Trophoblast cell (in vitro differentiated cells and primary cell): ENCODE data around the gene NAV3.

Experiments used
- DNase-seq, 2 donors: peaks; one replicate each; pipeline ENCODE4 v3.0.0-alpha.2; 2016
- H2AFZ ChIP-seq: 2 replicates; pipeline ENCODE4 v1.6.1; 2013; ENCODE audit warnings: low read length, moderate library complexity, mild to moderate bottlenecking; ENCODE audit not compliant: insufficient read depth, poor library complexity
- H2AK5ac ChIP-seq: 2 replicates; pipeline ENCODE4 v1.6.1; 2013; ENCODE audit warnings: mild to moderate bottlenecking, low read length
- H2BK120ac ChIP-seq: 2 replicates; pipeline ENCODE4 v1.6.1; 2013; ENCODE audit warnings: low read length, mild to moderate bottlenecking, moderate library complexity; ENCODE audit not compliant: insufficient read depth, poor library complexity
- H2BK12ac ChIP-seq: 2 replicates; pipeline ENCODE4 v1.6.1; 2013; ENCODE audit warnings: mild to moderate bottlenecking, low read length, moderate library complexity
- H2BK5ac ChIP-seq: 2 replicates; pipeline ENCODE4 v1.6.1; 2013; ENCODE audit warnings: low read length, low read depth, moderate library complexity, mild to moderate bottlenecking; ENCODE audit not compliant: poor library complexity
- H3K14ac ChIP-seq: 2 replicates; pipeline ENCODE4 v1.6.1; 2013; ENCODE audit warnings: mild to moderate bottlenecking, low read length
- H3K18ac ChIP-seq: 2 replicates; pipeline ENCODE4 v1.6.1; 2013; ENCODE audit warnings: mild to moderate bottlenecking, low read length
- H3K23ac ChIP-seq: 2 replicates; pipeline ENCODE4 v1.6.1; 2013; ENCODE audit warnings: low read length
- H3K27ac ChIP-seq: 2 replicates; pipeline ENCODE4 v1.5.1; 2013; ENCODE audit warnings: low read depth, mild to moderate bottlenecking, inconsistent platforms, low read length, moderate library complexity
- H3K27me3 ChIP-seq: 2 replicates; pipeline ENCODE4 v1.6.1; 2013; ENCODE audit warnings: inconsistent platforms, mild to moderate bottlenecking, low read length, moderate library complexity; ENCODE audit not compliant: insufficient read depth
- H3K36me3 ChIP-seq, 2 experiments: 1 replicate in 1 of 2; 2 replicates in 1 of 2; pipeline ENCODE4 v1.6.1; 2013; ENCODE audit warnings: low read length in 2 of 2, mild to moderate bottlenecking in 2 of 2, moderate library complexity in 1 of 2; ENCODE audit not compliant: insufficient read depth in 2 of 2, control insufficient read depth in 1 of 2
- H3K4ac ChIP-seq: 2 replicates; pipeline ENCODE4 v1.6.1; 2013; ENCODE audit warnings: low read depth, mild to moderate bottlenecking, low read length, moderate library complexity
- H3K4me1 ChIP-seq, 2 experiments: 1 replicate in 1 of 2; 2 replicates in 1 of 2; pipeline ENCODE4 v1.6.1; 2013; ENCODE audit warnings: low read length in 2 of 2, mild to moderate bottlenecking in 2 of 2, moderate library complexity in 1 of 2; ENCODE audit not compliant: insufficient read depth in 2 of 2, control insufficient read depth in 1 of 2
- H3K4me2 ChIP-seq: 2 replicates; pipeline ENCODE4 v1.6.1; 2013; ENCODE audit warnings: inconsistent platforms, mild to moderate bottlenecking, low read length, moderate library complexity
- H3K4me3 ChIP-seq: 2 replicates; pipeline ENCODE4 v1.5.1; 2013; ENCODE audit warnings: mild to moderate bottlenecking, low read depth, low read length, inconsistent platforms
- H3K79me1 ChIP-seq: one replicate; pipeline ENCODE4 v1.6.1; 2013; ENCODE audit warnings: low read length
- H3K79me2 ChIP-seq: 2 replicates; pipeline ENCODE4 v1.6.1; 2013; ENCODE audit warnings: low read length, mild to moderate bottlenecking; ENCODE audit not compliant: control insufficient read depth, insufficient read depth, poor library complexity
- H3K9ac ChIP-seq: 2 replicates; pipeline ENCODE4 v1.6.1; 2013; ENCODE audit warnings: mild to moderate bottlenecking, low read length
- H3K9me3 ChIP-seq: 2 replicates; pipeline ENCODE4 v1.6.1; 2013; ENCODE audit warnings: low read depth, mild to moderate bottlenecking, control low read depth, inconsistent platforms, low read length; ENCODE audit not compliant: insufficient read depth
- H4K12ac ChIP-seq: 2 replicates; pipeline ENCODE4 v1.6.1; 2013; ENCODE audit warnings: low read depth, mild to moderate bottlenecking, low read length, moderate library complexity
- H4K8ac ChIP-seq: 2 replicates; pipeline ENCODE4 v1.6.1; 2013; ENCODE audit warnings: low read depth, mild to moderate bottlenecking, low read length, moderate library complexity
- H4K91ac ChIP-seq: one replicate; pipeline ENCODE4 v1.6.1; 2013; ENCODE audit warnings: low read depth, mild to moderate bottlenecking, low read length, moderate library complexity
- WGBS: extraction: QIAGEN DNeasy Blood & Tissue Kit; methylation state at CpG from one replicate; pipeline ENCODE4 v1.1.7; 2013; ENCODE audit warnings: missing lambda C conversion rate; ENCODE audit not compliant: insufficient read length, insufficient coverage; ENCODE audit errors: extremely low coverage; 5-methylcytosine and 5-hydroxymethylcytosine counted together

NAV3 gene

GRCh38 chr12:77800501-77800900 lies 30.2 kb upstream of the NAV3 start:
- Histone ChIP-seq H4K8ac (no peak overlapping the region), H2AFZ (no peak overlapping the region), H3K9ac (no peak overlapping the region), H3K36me3 (no peaks in the 10 kb centered on the region), H3K4ac (no peak overlapping the region), H3K4me2 (no peak overlapping the region), H3K14ac (no peak overlapping the region), H3K79me1 (no peaks in the 10 kb centered on the region), H2BK120ac (no peak overlapping the region), H3K9me3 (no peaks in the 10 kb centered on the region), H3K27ac (no peak overlapping the region), H3K4me1 (no peaks in the 10 kb centered on the region), H4K91ac (no peak overlapping the region), H4K12ac (no peak overlapping the region), H2BK5ac (no peak overlapping the region), H3K27me3 (no peaks in the 10 kb centered on the region), H3K79me2 (no peaks in the 10 kb centered on the region), H2BK12ac (no peak overlapping the region), H3K18ac (no peak overlapping the region), H3K23ac (no peak overlapping the region), H2AK5ac (no peak overlapping the region), H3K4me3 (no peak overlapping the region)
- no CpG with 5 or more reads among the region's 2 CpGs for WGBS
- DNase-seq = no peak

- H2BK12ac ChIP-seq = no peak overlapping the region
- no peak for DNase-seq
- no peak overlapping the region for H3K14ac ChIP-seq
- no peak overlapping the region for H3K23ac ChIP-seq
- H4K12ac ChIP-seq = no peak overlapping the region
- no peaks in the 10 kb centered on the region for H3K79me2 ChIP-seq
- H2BK5ac ChIP-seq = no peak overlapping the region
- H3K4ac ChIP-seq = no peak overlapping the region
- no peak overlapping the region for H3K18ac ChIP-seq
- H3K27ac ChIP-seq = no peak overlapping the region
- no peaks in the 10 kb centered on the region for H3K79me1 ChIP-seq
- H3K4me3 ChIP-seq = no peak overlapping the region
- no peaks in the 10 kb centered on the region for H3K27me3 ChIP-seq
- no peak overlapping the region for H4K91ac ChIP-seq
- H2BK120ac ChIP-seq = no peak overlapping the region
- H3K4me2 ChIP-seq = no peak overlapping the region
- no CpG with 5 or more reads among the region's 9 CpGs for WGBS
- no peak overlapping the region for H4K8ac ChIP-seq
- no peak overlapping the region for H3K9ac ChIP-seq
- no peaks in the 10 kb centered on the region for H3K4me1 ChIP-seq
- H2AK5ac ChIP-seq = no peak overlapping the region
- no peaks in the 10 kb centered on the region for H3K36me3 ChIP-seq
- H3K9me3 ChIP-seq = no peaks in the 10 kb centered on the region
- H2AFZ ChIP-seq = no peak overlapping the region
Observed at GRCh38 chr12:77808534-77808933, 22.2 kb upstream of the NAV3 start.

- Histone ChIP-seq H3K27me3 (no peaks in the 10 kb centered on the region), H3K79me1 (no peaks in the 10 kb centered on the region), H3K9me3 (no peaks in the 10 kb centered on the region), H3K4me1 (no peaks in the 10 kb centered on the region), H4K12ac (no peak overlapping the region), H4K91ac (no peak overlapping the region), H3K27ac (no peak overlapping the region), H3K4me3 (no peak overlapping the region), H2AFZ (no peak overlapping the region), H3K9ac (no peak overlapping the region), H3K79me2 (no peaks in the 10 kb centered on the region), H2AK5ac (no peak overlapping the region), H3K14ac (no peak overlapping the region), H3K23ac (no peak overlapping the region), H3K4ac (no peak overlapping the region), H3K18ac (no peak overlapping the region), H2BK120ac (no peak overlapping the region), H2BK5ac (no peak overlapping the region), H3K4me2 (no peak overlapping the region), H4K8ac (no peak overlapping the region), H3K36me3 (no peaks in the 10 kb centered on the region), H2BK12ac (no peak overlapping the region)
- no peak for DNase-seq
- no CpG with 5 or more reads among the region's 2 CpGs for WGBS
Observed at GRCh38 chr12:77813558-77813957, 17.1 kb upstream of the NAV3 start.

GRCh38 chr12:77814386-77814785 lies 16.3 kb upstream of the NAV3 start:
- H3K79me2 ChIP-seq = no peaks in the 10 kb centered on the region
- H4K8ac ChIP-seq = no peak overlapping the region
- no peak overlapping the region for H3K9ac ChIP-seq
- no peak overlapping the region for H2BK5ac ChIP-seq
- no peak overlapping the region for H3K14ac ChIP-seq
- H3K4me1 ChIP-seq = no peaks in the 10 kb centered on the region
- H3K79me1 ChIP-seq = no peaks in the 10 kb centered on the region
- H3K23ac ChIP-seq = no peak overlapping the region
- no peak overlapping the region for H2AK5ac ChIP-seq
- H4K12ac ChIP-seq = no peak overlapping the region
- no peaks in the 10 kb centered on the region for H3K36me3 ChIP-seq
- no peak overlapping the region for H3K4me3 ChIP-seq
- no peak overlapping the region for H3K4ac ChIP-seq
- no peak overlapping the region for H4K91ac ChIP-seq
- H2BK12ac ChIP-seq = no peak overlapping the region
- DNase-seq = no peak
- H2BK120ac ChIP-seq = no peak overlapping the region
- no CpG with 5 or more reads among the region's 1 CpG for WGBS
- no peaks in the 10 kb centered on the region for H3K27me3 ChIP-seq
- no peaks in the 10 kb centered on the region for H3K9me3 ChIP-seq
- H3K4me2 ChIP-seq = no peak overlapping the region
- H3K18ac ChIP-seq = no peak overlapping the region
- H3K27ac ChIP-seq = no peak overlapping the region
- H2AFZ ChIP-seq = no peak overlapping the region

GRCh38 chr12:77816196-77816595 lies 14.5 kb upstream of the NAV3 start:
- Histone ChIP-seq H3K4me3 (no peak overlapping the region), H3K4me2 (no peak overlapping the region), H3K79me1 (no peaks in the 10 kb centered on the region), H2BK120ac (no peak overlapping the region), H2AK5ac (no peak overlapping the region), H3K4ac (no peak overlapping the region), H2BK5ac (no peak overlapping the region), H2AFZ (no peak overlapping the region), H3K9me3 (no peaks in the 10 kb centered on the region), H3K14ac (no peak overlapping the region), H3K27ac (no peak overlapping the region), H3K23ac (no peak overlapping the region), H4K8ac (no peak overlapping the region), H3K4me1 (no peaks in the 10 kb centered on the region), H4K12ac (no peak overlapping the region), H2BK12ac (no peak overlapping the region), H3K36me3 (no peaks in the 10 kb centered on the region), H3K18ac (no peak overlapping the region), H3K9ac (no peak overlapping the region), H4K91ac (no peak overlapping the region), H3K27me3 (no peaks in the 10 kb centered on the region), H3K79me2 (no peaks in the 10 kb centered on the region)
- no peak for DNase-seq
